HepG2 (cell line): ENCODE results near the gene SSNA1. TPM values are rescaled to one million over a fixed set of nuclear protein-coding genes. Genes with fewer than 3 reads are reported as not detected.
A peak's percentile ranks its signal among the peaks of the same experiment; 100 is the strongest.

Experiments
- ARHGAP35 ChIP-seq: sonication (generic); formaldehyde crosslinking; IDR thresholded peaks from 2 replicates; pipeline ENCODE4 v1.9.0; 2022; ENCODE audit warnings: mild to moderate bottlenecking, inconsistent platforms, moderate library complexity, missing genetic modification reagents, borderline replicate concordance
- HOXA3 ChIP-seq: sonication (generic); formaldehyde crosslinking; IDR thresholded peaks from 2 replicates; pipeline ENCODE4 v1.5.0; 2020; ENCODE audit warnings: missing genetic modification reagents
- HOXA9 ChIP-seq: sonication (generic); formaldehyde crosslinking; IDR thresholded peaks from 2 replicates; pipeline ENCODE4 v1.8.1; 2022; ENCODE audit warnings: missing genetic modification reagents, mild to moderate bottlenecking, moderate library complexity, borderline replicate concordance
- MYC ChIP-seq: sonication (generic); formaldehyde crosslinking; IDR thresholded peaks from 2 replicates; pipeline ENCODE4 v1.9.0; 2021; ENCODE audit warnings: missing genetic modification reagents, borderline replicate concordance
- NFRKB ChIP-seq: fragments of 450-650 bp; IDR thresholded peaks from 2 replicates; pipeline ENCODE4 v1.6.1; 2017
- PHF5A ChIP-seq: IDR thresholded peaks from one replicate; pipeline ENCODE4 v1.6.1; 2018; ENCODE audit warnings: low read depth, missing genetic modification reagents; ENCODE audit not compliant: unreplicated experiment
- RFXANK ChIP-seq: IDR thresholded peaks from 2 replicates; pipeline ENCODE4 v1.6.1; 2016
- SMAD1 ChIP-seq: sonication (generic); formaldehyde crosslinking; IDR thresholded peaks from 2 replicates; pipeline ENCODE4 v1.4.0; 2020; ENCODE audit warnings: missing genetic modification reagents, low read depth, mild to moderate bottlenecking, borderline replicate concordance
- TMF1 ChIP-seq: sonication (generic); formaldehyde crosslinking; IDR thresholded peaks from 2 replicates; pipeline ENCODE4 v1.8.1; 2022; ENCODE audit warnings: low read depth, missing genetic modification reagents
- U2AF1 ChIP-seq: fragments of 200-400 bp; formaldehyde crosslinking; optimal IDR thresholded peaks from 2 replicates; pipeline ENCODE3; 2017; ENCODE audit warnings: mild to moderate bottlenecking, low read depth, low read length
- ZFP36L1 ChIP-seq: sonication (generic); formaldehyde crosslinking; IDR thresholded peaks from 2 replicates; pipeline ENCODE4 v1.8.0; 2022; ENCODE audit warnings: mild to moderate bottlenecking, missing genetic modification reagents, moderate library complexity
- ZNF180 ChIP-seq: sonication (generic); formaldehyde crosslinking; IDR thresholded peaks from 2 replicates; pipeline ENCODE4 v1.4.0; 2020; ENCODE audit warnings: low read depth, missing genetic modification reagents, borderline replicate concordance
- ZNF3 ChIP-seq: IDR thresholded peaks from 2 replicates; pipeline ENCODE4 v1.7.0; 2017; ENCODE audit warnings: inconsistent platforms
- ZNF7 ChIP-seq: IDR thresholded peaks from 2 replicates; pipeline ENCODE4 v1.6.1; 2016; ENCODE audit warnings: missing biosample characterization, missing genetic modification reagents
- ZNF879 ChIP-seq: sonication (generic); formaldehyde crosslinking; IDR thresholded peaks from 2 replicates; pipeline ENCODE4 v1.8.1; 2023; ENCODE audit warnings: missing genetic modification reagents
- polyA plus RNA-seq, 8 experiments: library from polyadenylated mRNA; depleted of rRNA in 3 of 8; stranded (reverse) in 7 of 8; unstranded in 1 of 8; fragments of >200 nt; fragmentation: Illumina TruSeq in 4 of 8; extraction: Trizol in 4 of 8; gene quantifications; 2 replicates each; pipeline versions ENCODE4 v1.2.1 to v1.2.3, GENCODE V29; 2011 to 2016; ENCODE audit warnings: low read depth in 4 of 8, missing spikeins in 1 of 8, mixed read lengths in 1 of 8; ENCODE audit not compliant: insufficient read depth in 1 of 8
- total RNA-seq, 5 experiments: library from RNA; depleted of rRNA; stranded (reverse); fragments of >200 nt; fragmentation: Illumina TruSeq; extraction: Trizol; gene quantifications; 2 replicates each; pipeline ENCODE4 v1.2.3, GENCODE V29; 2016; ENCODE audit warnings: low read depth in 1 of 5
- TF ChIP-seq, protein P1 (sequence below): sonication (generic); formaldehyde crosslinking; IDR thresholded peaks from 2 replicates; pipeline ENCODE4 v1.5.0; 2020; ENCODE audit warnings: missing genetic modification reagents
- TF ChIP-seq, protein P2 (sequence below): IDR thresholded peaks from 2 replicates; pipeline ENCODE4 v1.6.1; 2016; ENCODE audit warnings: control low read depth
- TF ChIP-seq, protein P3 (sequence below): sonication (generic); formaldehyde crosslinking; IDR thresholded peaks from 2 replicates; pipeline ENCODE4 v1.4.0; 2020; ENCODE audit warnings: missing genetic modification reagents
- TF ChIP-seq, protein P4 (sequence below): sonication (generic); formaldehyde crosslinking; conservative IDR thresholded peaks from 2 replicates; pipeline ENCODE4 v1.8.1; 2023; ENCODE audit warnings: missing genetic modification reagents

Gene SSNA1
- total and polyA plus RNA-seq, 2 of the 13 experiments (the other 11 are each of a cell fraction or from before 2014, with no cell fraction given): 35.9 to 49.4 TPM

DNA sequence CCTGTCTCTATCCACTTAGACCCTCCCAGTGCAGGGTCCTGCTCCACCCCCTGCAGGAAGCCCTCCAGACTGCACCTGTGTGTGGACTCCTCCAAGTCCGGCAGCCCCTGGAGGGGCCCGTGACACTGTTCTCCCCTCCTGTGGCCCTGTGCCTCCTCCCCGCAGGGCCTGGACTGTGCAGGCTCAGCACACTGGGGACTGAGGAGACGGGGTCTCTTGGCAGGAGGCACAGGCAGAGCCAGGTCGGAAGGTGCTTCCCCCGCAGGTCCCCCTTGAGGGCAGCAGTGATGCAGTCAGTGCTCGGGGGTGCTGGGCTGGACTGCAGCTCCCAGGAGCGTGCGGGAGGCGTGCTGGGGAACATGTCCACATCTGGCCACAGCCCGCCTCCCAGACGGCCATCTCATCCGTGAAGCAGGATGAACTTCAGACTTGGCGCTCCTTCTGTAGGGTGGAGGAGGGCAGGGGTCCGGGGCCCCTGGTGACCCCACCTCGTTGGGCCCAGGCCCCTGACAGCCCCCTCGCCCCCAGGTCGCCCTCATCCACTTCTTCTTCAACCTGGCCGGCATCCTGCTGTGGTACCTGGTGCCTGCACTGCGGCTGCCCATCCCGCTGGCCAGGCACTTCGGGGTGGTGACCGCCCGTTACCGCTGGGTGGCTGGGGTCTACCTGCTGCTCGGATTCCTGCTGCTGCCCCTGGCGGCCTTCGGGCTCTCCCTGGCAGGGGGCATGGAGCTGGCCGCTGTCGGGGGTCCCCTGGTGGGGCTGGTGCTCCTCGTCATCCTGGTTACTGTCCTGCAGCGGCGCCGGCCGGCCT, 47.2 kb downstream of the SSNA1 start (continued):
- TF ChIP-seq, protein P1, sequence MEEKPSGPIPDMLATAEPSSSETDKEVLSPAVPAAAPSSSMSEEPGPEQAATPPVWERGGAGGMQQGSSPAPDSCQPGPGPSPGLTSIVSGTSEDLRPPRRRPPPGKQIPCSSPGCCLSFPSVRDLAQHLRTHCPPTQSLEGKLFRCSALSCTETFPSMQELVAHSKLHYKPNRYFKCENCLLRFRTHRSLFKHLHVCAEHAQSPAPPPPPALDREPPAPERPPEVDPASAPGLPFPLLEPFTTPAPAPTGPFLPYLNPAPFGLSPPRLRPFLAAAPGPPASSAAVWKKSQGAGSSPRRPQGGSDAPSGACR: no peak
- TF ChIP-seq RFXANK (CRISPR knock-in tag) (no peak), ZNF180 (no peak), ZFP36L1 (CRISPR knock-in tag) (no peak), SMAD1 (no peak), ZNF7 (no peak), HOXA3 (CRISPR knock-in tag) (peak; percentile 66; the same call in 1 of the 2 replicates), MYC (peak; percentile 73), ZNF3 (CRISPR knock-in tag) (no peak), PHF5A (CRISPR knock-in tag) (no peak), ARHGAP35 (CRISPR knock-in tag) (no peak), U2AF1 (peak; percentile 26), ZNF879 (CRISPR knock-in tag) (no peak), HOXA9 (CRISPR knock-in tag) (no peak), NFRKB (no peak), TMF1 (CRISPR knock-in tag) (peak; percentile 22; the same call in 1 of the 2 replicates)
- TF ChIP-seq, protein P2, sequence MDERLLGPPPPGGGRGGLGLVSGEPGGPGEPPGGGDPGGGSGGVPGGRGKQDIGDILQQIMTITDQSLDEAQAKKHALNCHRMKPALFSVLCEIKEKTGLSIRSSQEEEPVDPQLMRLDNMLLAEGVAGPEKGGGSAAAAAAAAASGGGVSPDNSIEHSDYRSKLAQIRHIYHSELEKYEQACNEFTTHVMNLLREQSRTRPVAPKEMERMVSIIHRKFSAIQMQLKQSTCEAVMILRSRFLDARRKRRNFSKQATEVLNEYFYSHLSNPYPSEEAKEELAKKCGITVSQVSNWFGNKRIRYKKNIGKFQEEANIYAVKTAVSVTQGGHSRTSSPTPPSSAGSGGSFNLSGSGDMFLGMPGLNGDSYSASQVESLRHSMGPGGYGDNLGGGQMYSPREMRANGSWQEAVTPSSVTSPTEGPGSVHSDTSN (CRISPR knock-in tag): no peak
- TF ChIP-seq, protein P3, sequence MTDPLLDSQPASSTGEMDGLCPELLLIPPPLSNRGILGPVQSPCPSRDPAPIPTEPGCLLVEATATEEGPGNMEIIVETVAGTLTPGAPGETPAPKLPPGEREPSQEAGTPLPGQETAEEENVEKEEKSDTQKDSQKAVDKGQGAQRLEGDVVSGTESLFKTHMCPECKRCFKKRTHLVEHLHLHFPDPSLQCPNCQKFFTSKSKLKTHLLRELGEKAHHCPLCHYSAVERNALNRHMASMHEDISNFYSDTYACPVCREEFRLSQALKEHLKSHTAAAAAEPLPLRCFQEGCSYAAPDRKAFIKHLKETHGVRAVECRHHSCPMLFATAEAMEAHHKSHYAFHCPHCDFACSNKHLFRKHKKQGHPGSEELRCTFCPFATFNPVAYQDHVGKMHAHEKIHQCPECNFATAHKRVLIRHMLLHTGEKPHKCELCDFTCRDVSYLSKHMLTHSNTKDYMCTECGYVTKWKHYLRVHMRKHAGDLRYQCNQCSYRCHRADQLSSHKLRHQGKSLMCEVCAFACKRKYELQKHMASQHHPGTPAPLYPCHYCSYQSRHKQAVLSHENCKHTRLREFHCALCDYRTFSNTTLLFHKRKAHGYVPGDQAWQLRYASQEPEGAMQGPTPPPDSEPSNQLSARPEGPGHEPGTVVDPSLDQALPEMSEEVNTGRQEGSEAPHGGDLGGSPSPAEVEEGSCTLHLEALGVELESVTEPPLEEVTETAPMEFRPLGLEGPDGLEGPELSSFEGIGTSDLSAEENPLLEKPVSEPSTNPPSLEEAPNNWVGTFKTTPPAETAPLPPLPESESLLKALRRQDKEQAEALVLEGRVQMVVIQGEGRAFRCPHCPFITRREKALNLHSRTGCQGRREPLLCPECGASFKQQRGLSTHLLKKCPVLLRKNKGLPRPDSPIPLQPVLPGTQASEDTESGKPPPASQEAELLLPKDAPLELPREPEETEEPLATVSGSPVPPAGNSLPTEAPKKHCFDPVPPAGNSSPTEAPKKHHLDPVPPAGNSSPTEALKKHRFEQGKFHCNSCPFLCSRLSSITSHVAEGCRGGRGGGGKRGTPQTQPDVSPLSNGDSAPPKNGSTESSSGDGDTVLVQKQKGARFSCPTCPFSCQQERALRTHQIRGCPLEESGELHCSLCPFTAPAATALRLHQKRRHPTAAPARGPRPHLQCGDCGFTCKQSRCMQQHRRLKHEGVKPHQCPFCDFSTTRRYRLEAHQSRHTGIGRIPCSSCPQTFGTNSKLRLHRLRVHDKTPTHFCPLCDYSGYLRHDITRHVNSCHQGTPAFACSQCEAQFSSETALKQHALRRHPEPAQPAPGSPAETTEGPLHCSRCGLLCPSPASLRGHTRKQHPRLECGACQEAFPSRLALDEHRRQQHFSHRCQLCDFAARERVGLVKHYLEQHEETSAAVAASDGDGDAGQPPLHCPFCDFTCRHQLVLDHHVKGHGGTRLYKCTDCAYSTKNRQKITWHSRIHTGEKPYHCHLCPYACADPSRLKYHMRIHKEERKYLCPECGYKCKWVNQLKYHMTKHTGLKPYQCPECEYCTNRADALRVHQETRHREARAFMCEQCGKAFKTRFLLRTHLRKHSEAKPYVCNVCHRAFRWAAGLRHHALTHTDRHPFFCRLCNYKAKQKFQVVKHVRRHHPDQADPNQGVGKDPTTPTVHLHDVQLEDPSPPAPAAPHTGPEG (CRISPR knock-in tag): no peak
- TF ChIP-seq, protein P4, sequence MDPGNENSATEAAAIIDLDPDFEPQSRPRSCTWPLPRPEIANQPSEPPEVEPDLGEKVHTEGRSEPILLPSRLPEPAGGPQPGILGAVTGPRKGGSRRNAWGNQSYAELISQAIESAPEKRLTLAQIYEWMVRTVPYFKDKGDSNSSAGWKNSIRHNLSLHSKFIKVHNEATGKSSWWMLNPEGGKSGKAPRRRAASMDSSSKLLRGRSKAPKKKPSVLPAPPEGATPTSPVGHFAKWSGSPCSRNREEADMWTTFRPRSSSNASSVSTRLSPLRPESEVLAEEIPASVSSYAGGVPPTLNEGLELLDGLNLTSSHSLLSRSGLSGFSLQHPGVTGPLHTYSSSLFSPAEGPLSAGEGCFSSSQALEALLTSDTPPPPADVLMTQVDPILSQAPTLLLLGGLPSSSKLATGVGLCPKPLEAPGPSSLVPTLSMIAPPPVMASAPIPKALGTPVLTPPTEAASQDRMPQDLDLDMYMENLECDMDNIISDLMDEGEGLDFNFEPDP (CRISPR knock-in tag): no peak
